HG03520 (cell line): ENCODE measurements around the gene DHFR2.

Source experiments
- ATAC-seq: cut with Tn5 transposase; IDR thresholded peaks from one replicate; pipeline ENCODE4 v1.9.1; 2021; ENCODE audit warnings: mild to moderate bottlenecking, moderate library complexity; ENCODE audit not compliant: unreplicated experiment

The DHFR2 gene

DNA sequence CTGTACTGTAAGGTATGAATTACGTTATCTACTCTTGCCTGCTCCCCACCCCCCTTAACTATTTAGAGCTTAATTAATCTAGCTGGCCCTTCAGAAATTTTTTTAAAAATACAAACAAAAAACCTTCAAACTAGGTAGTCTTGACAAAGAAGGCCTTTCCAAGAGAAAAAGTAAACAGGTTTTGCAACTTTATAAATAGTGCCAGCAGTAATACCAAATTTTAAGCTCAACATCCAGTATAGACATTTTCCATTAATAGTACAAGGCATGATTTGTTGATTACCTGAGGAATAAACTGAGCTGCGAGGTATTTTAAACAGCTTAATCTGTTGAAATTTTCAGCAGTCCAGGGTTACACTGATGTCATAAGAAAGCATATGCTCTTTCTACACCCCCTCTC, 54.5 kb downstream of the DHFR2 start:
- no peak for ATAC-seq
